ENCODE results near the gene FGF4.

DNA sequence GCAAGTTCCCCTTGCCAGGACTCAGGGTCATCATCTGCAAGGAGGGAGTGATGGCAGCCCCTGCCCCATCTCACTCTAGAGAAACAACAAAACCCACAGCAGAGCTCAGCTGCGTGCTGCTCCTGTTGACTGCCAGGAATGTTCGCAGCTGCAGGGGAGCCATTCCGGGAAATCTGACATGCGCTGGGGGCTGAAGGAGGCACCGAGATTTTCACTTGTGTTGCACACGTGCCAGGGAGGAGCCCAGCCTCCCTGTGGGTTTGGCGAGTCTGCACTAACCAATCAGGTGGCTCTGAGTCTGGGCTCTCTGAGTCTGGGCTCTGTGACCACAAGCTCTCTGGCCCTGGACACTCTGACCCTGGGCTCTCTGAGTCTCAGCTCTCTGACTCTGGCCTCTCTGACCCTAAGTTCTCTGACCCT, 33.5 kb upstream of the FGF4 start:
- TF ChIP-seq POLR2A (IDR thresholded peaks at IDR 0.05; ENCODE audit: borderline replicate concordance, extremely low read depth, insufficient read depth, insufficient read length): no peak
- TF ChIP-seq, protein P1, sequence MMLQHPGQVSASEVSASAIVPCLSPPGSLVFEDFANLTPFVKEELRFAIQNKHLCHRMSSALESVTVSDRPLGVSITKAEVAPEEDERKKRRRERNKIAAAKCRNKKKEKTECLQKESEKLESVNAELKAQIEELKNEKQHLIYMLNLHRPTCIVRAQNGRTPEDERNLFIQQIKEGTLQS (IDR thresholded peaks at IDR 0.05): no peak

All from HCT116 (cell line).